ENCODE data around the gene MRPS2. TPM values are rescaled to one million over a fixed set of nuclear protein-coding genes. Genes with fewer than 3 reads are reported as not detected.
A peak's percentile ranks its signal among the peaks of the same experiment; 100 is the strongest.
"Not testable (repeated sequence)": the region's sequence is repeated elsewhere in the genome, so short reads cannot be mapped to it uniquely, and the experiment has no call there.

MRPS2 gene
- total RNA-seq, 4 donors from 2014 or later = 51.5 to 61.7 (median 55.1) TPM

- 84% methylated on average over 9 of the region's 9 CpGs for WGBS
- H3K4me3 ChIP-seq = no peak overlapping the region
These were observed 7.8 kb downstream of the MRPS2 start for GRCh38 chr9:135508211-135508820.

GRCh38 chr9:135509458-135509857 lies 9.0 kb downstream of the MRPS2 start:
- no peak overlapping the region for H3K27ac ChIP-seq
- no peak overlapping the region for H3K4me3 ChIP-seq
- peaks cover under 1% of the 10 kb centered on the region for H3K27me3 ChIP-seq
- 89% methylated on average over 2 of the region's 2 CpGs for WGBS
- DNase-seq (ENCODE audit: low spot score in 2 of 2) = no peak
- no peaks in the 10 kb centered on the region for H3K4me1 ChIP-seq
- H3K9me3 ChIP-seq = no peaks in the 10 kb centered on the region
- no peak for TF ChIP-seq POLR2AphosphoS5 (IDR thresholded peaks at IDR 0.05)
- TF ChIP-seq POLR2A (IDR thresholded peaks at IDR 0.05) = no peak
- no peak for TF ChIP-seq EP300 (IDR thresholded peaks at IDR 0.05)
- TF ChIP-seq CTCF (IDR thresholded peaks at IDR 0.05) = no peak
- H3K36me3 ChIP-seq = peaks cover 7% of the 10 kb centered on the region

More at GRCh38 chr9:135508211-135508820, 7.8 kb downstream of the MRPS2 start:
- H3K27me3 ChIP-seq = no peaks in the 10 kb centered on the region
- DNase-seq (ENCODE audit: low spot score in 2 of 2) = peak; percentile 27 to 71
- peaks cover 19% of the 10 kb centered on the region for H3K36me3 ChIP-seq
- no peak overlapping the region for H3K27ac ChIP-seq
- H3K4me1 ChIP-seq = no peaks in the 10 kb centered on the region
- no peak for TF ChIP-seq POLR2AphosphoS5 (IDR thresholded peaks at IDR 0.05)
- no peak for TF ChIP-seq CTCF (IDR thresholded peaks at IDR 0.05)
- TF ChIP-seq POLR2A (IDR thresholded peaks at IDR 0.05) = no peak
- TF ChIP-seq EP300 (IDR thresholded peaks at IDR 0.05) = no peak
- H3K9me3 ChIP-seq = no peaks in the 10 kb centered on the region

- H3K27ac ChIP-seq = no peak overlapping the region
- peaks cover 10% of the 10 kb centered on the region for H3K27me3 ChIP-seq
- H3K4me1 ChIP-seq = no peaks in the 10 kb centered on the region
- no peaks in the 10 kb centered on the region for H3K36me3 ChIP-seq
- H3K9me3 ChIP-seq = no peaks in the 10 kb centered on the region
- H3K4me3 ChIP-seq = no peak overlapping the region
- TF ChIP-seq EP300 (IDR thresholded peaks at IDR 0.05) (no peak), POLR2A (IDR thresholded peaks at IDR 0.05) (no peak), CTCF (IDR thresholded peaks at IDR 0.05) (no peak), POLR2AphosphoS5 (IDR thresholded peaks at IDR 0.05) (no peak)
- DNase-seq (ENCODE audit: low spot score in 2 of 2) = peak; percentile 8 to 37
- 80% methylated on average over 10 of the region's 10 CpGs for WGBS
These were observed 11.7 kb downstream of the MRPS2 start for GRCh38 chr9:135512241-135512603.

- Histone ChIP-seq H3K4me3 (no peak overlapping the region), H3K27me3 (peaks cover 10% of the 10 kb centered on the region), H3K36me3 (no peaks in the 10 kb centered on the region), H3K27ac (no peak overlapping the region), H3K9me3 (no peaks in the 10 kb centered on the region), H3K4me1 (no peaks in the 10 kb centered on the region)
- peak; percentile 50 to 61 for DNase-seq (ENCODE audit: low spot score in 2 of 2)
- 65% methylated on average over 7 of the region's 7 CpGs for WGBS
- TF ChIP-seq POLR2A (IDR thresholded peaks at IDR 0.05) (no peak), EP300 (IDR thresholded peaks at IDR 0.05) (no peak), POLR2AphosphoS5 (IDR thresholded peaks at IDR 0.05) (no peak), CTCF (IDR thresholded peaks at IDR 0.05) (no peak)
These were observed 12.4 kb downstream of the MRPS2 start for GRCh38 chr9:135512904-135513303.

- DNase-seq (ENCODE audit: low spot score in 2 of 2) = peak; percentile 37 to 67
- TF ChIP-seq CTCF (IDR thresholded peaks at IDR 0.05) (no peak), POLR2AphosphoS5 (IDR thresholded peaks at IDR 0.05) (no peak), EP300 (IDR thresholded peaks at IDR 0.05) (no peak), POLR2A (IDR thresholded peaks at IDR 0.05) (no peak)
These were observed 12.9 kb downstream of the MRPS2 start for GRCh38 chr9:135513351-135513846.

GRCh38 chr9:135513906-135514305 lies 13.4 kb downstream of the MRPS2 start:
- H3K9me3 ChIP-seq; H3K36me3 ChIP-seq; DNase-seq (ENCODE audit: low spot score in 2 of 2); H3K27ac ChIP-seq; H3K4me3 ChIP-seq; H3K4me1 ChIP-seq: not testable (repeated sequence)
- peaks cover 13% of the 10 kb centered on the region for H3K27me3 ChIP-seq
- WGBS = no CpG with 5 or more reads among the region's 9 CpGs

More at GRCh38 chr9:135513351-135513846, 12.9 kb downstream of the MRPS2 start:
- no peak overlapping the region for H3K4me3 ChIP-seq
- no peak overlapping the region for H3K27ac ChIP-seq
- H3K4me1 ChIP-seq = no peaks in the 10 kb centered on the region
- H3K9me3 ChIP-seq = no peaks in the 10 kb centered on the region
- WGBS = 55% methylated on average over 5 of the region's 19 CpGs
- no peaks in the 10 kb centered on the region for H3K36me3 ChIP-seq
- H3K27me3 ChIP-seq = peaks cover 10% of the 10 kb centered on the region

Data from suprapubic skin (tissue), 4 donors.